ENCODE results near the gene KIAA1958.

DNA sequence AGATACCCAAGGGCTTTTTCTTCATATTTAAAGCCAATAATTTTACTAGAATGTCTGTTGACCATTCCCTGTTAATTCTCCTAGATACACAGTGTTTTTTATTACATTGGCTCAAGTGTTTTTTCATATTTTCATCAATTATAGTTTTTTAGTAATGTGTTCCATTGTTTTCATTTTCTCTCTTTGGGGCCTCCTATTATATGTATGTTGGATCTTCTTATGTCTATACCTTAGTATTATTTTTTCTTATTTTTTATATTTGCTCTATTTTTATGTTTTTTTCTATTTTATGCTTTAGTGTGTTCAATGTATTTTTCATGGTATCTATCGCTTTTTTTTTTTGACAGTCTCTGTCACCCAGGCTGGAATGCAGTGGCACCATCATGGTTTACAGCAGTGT, 7.5 kb downstream of the KIAA1958 start:
- no peak for TF ChIP-seq L3MBTL2 (conservative IDR thresholded peaks at IDR 0.05)
- TF ChIP-seq FOXM1 (IDR thresholded peaks at IDR 0.05; ENCODE audit: borderline replicate concordance) = no peak
- no peak for TF ChIP-seq BHLHE40 (IDR thresholded peaks at IDR 0.05; ENCODE audit: borderline replicate concordance)
- TF ChIP-seq TARDBP (IDR thresholded peaks at IDR 0.05) = no peak
